ENCODE results near the gene C2orf74.

GRCh38 chr2:61162721-61163120 lies 733 bp downstream of the C2orf74 start:
- TF ChIP-seq ZNF274 (IDR thresholded peaks at IDR 0.05; ENCODE audit: low read depth, low read length) (no peak), YY1 (IDR thresholded peaks at IDR 0.05; ENCODE audit: insufficient read depth, insufficient read length) (no peak), SUZ12 (IDR thresholded peaks at IDR 0.05; ENCODE audit: extremely low read depth, insufficient read depth, insufficient read length) (no peak)
